ENCODE measurements around the gene RASGRF1.

Gene RASGRF1

GRCh38 chr15:78977591-78978347, 112.8 kb downstream of the RASGRF1 start:
- TF ChIP-seq ZFX (IDR thresholded peaks at IDR 0.05) (no peak), CTCF (conservative IDR thresholded peaks at IDR 0.05) (no peak)
- H3K27ac ChIP-seq, result no peak overlapping the region

- TF ChIP-seq ZFX (IDR thresholded peaks at IDR 0.05) (no peak), CTCF (conservative IDR thresholded peaks at IDR 0.05) (no peak)
- no peak overlapping the region for H3K27ac ChIP-seq
Observed at GRCh38 chr15:78977091-78977571, 113.4 kb downstream of the RASGRF1 start.

GRCh38 chr15:78976691-78977090, 113.9 kb downstream of the RASGRF1 start:
- TF ChIP-seq ZFX (IDR thresholded peaks at IDR 0.05) (no peak), CTCF (conservative IDR thresholded peaks at IDR 0.05) (no peak)
- no peak overlapping the region for H3K27ac ChIP-seq

GRCh38 chr15:78974272-78974918, 116.2 kb downstream of the RASGRF1 start:
- H3K27ac ChIP-seq, result no peak overlapping the region
- TF ChIP-seq CTCF (conservative IDR thresholded peaks at IDR 0.05) (no peak), ZFX (IDR thresholded peaks at IDR 0.05) (no peak)

GRCh38 chr15:78969687-78970349, 120.8 kb downstream of the RASGRF1 start:
- H3K27ac ChIP-seq, result no peak overlapping the region
- TF ChIP-seq ZFX (IDR thresholded peaks at IDR 0.05) (no peak), CTCF (conservative IDR thresholded peaks at IDR 0.05) (no peak)

- no peak overlapping the region; the same call in 1 of the 2 replicates for H3K27ac ChIP-seq
- TF ChIP-seq CTCF (conservative IDR thresholded peaks at IDR 0.05) (no peak), ZFX (IDR thresholded peaks at IDR 0.05) (no peak)
Observed at GRCh38 chr15:78968539-78969271, 121.9 kb downstream of the RASGRF1 start.

Measured in C4-2B (cell line).